Skin of body (tissue), 2 donors: ENCODE results near the gene RNLS. TPM values are rescaled to one million over a fixed set of nuclear protein-coding genes. Genes with fewer than 3 reads are reported as not detected.

Source experiments
- DNase-seq: peaks from one replicate; lab custom pipeline; 2025; lab: John Stamatoyannopoulos, UW
- total RNA-seq: library from RNA; depleted of rRNA; stranded (reverse); fragments of >200 nt; gene quantifications from one replicate; pipeline ENCODE4 v1.2.3, GENCODE V29; 2014

The RNLS gene
- total RNA-seq, 1 donor from 2014 or later, result 6.5 TPM

GRCh38 chr10:88477343-88478085 is 105.6 kb downstream of the RNLS start:
- DNase-seq, result no peak

- no peak for DNase-seq
Measured at GRCh38 chr10:88474884-88475844, 108.0 kb downstream of the RNLS start.

- DNase-seq, result no peak
Measured at GRCh38 chr10:88473989-88474883, 108.9 kb downstream of the RNLS start.

DNA sequence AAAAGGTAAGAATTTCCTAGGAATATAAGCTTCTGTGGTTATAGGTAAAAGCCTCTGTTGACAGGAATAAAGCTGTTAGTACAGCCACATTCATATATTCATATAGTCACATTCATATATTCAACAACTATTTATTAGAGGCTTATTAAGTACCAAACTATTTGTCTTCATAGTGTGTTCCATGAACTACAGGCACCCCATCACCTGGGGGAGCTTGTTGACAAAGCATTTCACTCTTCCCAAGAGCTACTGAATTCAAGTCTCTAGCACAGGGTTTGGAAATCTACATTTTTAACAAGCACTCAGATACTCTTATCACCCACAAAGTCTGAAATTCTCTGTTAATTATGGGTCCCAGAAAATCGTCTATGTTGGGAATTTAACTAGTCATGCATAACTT is 110.6 kb downstream of the RNLS start:
- no peak for DNase-seq

DNA sequence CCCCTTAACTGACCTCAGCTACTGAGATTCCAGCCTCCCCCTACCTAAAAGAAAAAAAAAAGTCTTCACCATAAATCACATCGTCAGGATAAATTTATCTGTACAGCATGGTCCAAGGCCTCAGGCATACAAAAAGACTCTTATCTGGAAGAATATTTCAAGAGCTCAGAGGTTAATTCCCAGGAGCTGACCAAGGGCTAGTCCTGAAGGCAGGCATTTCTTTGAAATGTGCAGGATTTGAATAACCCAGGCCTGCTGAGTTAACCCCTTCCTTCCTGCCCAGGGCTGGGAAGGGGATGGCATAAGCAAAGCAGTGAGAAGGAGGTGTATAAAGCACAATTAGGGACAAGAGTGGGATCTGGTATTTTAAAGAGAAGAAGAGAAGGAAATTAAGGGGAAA is 111.2 kb downstream of the RNLS start:
- DNase-seq, result no peak

DNA sequence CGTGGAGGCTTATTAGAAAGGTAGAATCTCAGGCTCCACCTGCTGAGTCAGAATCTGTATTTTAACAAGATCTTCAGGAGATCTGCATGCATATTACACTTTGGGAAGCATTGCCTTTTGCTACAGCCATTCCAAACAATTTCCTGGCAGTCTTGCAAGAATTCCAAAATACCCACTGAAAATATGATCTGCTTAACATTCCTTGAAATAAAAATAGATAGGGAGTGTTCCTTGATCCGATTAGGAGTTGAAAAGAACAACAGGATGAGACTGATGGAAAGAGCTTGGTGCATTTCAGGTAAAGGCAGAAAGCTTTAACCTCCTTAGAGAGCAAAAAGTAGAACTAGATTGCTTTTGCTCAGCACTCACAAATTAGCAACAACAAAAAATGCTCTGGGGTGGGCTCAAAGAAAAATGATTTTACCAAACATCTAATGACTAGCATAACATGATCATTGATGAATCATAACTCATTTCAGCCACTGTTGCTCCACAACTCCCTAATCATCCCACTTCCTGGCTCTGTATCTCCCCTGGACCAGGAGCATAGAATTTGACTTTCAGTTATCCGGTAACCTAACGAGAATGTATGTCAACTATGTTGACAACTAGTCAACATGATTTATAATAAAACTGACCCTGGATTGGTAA is 115.2 kb downstream of the RNLS start:
- DNase-seq, result no peak

- no peak for DNase-seq
Measured at GRCh38 chr10:88466786-88467185, 116.3 kb downstream of the RNLS start.

GRCh38 chr10:88465765-88466164 is 117.4 kb downstream of the RNLS start:
- no peak for DNase-seq

- DNase-seq, result no peak
Measured at GRCh38 chr10:88463811-88464210, 119.3 kb downstream of the RNLS start.

- no peak for DNase-seq
Measured at GRCh38 chr10:88461426-88461825, 121.7 kb downstream of the RNLS start.

DNA sequence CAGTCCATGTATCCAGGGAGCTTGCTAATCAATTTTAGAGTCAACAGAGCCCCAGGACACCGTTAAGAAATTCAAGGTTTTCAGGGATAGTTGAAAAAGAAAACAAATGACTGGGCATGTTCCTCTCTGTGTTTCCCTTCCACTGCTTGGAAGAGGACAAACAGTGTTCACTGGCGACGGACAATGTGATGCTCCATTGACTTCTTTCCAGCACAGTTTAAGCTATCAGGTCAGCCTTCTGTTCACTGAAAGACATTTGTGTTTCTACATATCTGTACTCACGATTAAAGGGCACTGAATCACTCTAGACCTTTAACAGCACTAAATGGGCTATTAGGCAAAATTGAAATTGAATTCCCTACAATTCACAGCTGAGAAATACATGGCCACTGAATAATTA is 123.6 kb downstream of the RNLS start:
- no peak for DNase-seq

GRCh38 chr10:88458209-88458608 is 124.9 kb downstream of the RNLS start:
- DNase-seq, result no peak

DNA sequence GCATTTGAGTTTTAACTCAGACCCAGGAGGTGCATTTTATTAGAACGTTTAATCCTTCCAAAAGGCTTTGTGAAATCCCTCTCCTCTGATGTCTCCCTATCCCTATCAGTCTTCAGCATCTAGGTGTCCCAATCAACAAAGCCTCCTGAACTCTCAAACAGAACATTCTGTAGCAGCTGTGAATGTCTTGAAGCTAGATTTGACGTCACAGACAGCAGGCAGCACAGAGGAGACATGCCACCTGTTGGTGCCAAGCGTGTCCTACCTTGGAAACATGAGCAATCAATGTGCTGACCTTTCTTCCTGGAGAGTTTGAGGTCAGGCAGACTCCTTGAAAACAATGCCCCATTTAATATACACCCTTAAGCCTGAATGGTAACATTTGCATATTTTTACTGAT is 125.5 kb downstream of the RNLS start:
- DNase-seq, result no peak

- no peak for DNase-seq
Measured at GRCh38 chr10:88456730-88457129, 126.4 kb downstream of the RNLS start.

GRCh38 chr10:88455831-88456230 is 127.3 kb downstream of the RNLS start:
- DNase-seq, result no peak

- no peak for DNase-seq
Measured at GRCh38 chr10:88450201-88450600, 132.9 kb downstream of the RNLS start.

- no peak for DNase-seq
Measured at GRCh38 chr10:88442716-88443115, 140.4 kb downstream of the RNLS start.

GRCh38 chr10:88440541-88440940 is 142.6 kb downstream of the RNLS start:
- DNase-seq, result no peak

- DNase-seq, result no peak
Measured at GRCh38 chr10:88439932-88440331, 143.2 kb downstream of the RNLS start.

- no peak for DNase-seq
Measured at GRCh38 chr10:88437411-88437810, 145.7 kb downstream of the RNLS start.

DNA sequence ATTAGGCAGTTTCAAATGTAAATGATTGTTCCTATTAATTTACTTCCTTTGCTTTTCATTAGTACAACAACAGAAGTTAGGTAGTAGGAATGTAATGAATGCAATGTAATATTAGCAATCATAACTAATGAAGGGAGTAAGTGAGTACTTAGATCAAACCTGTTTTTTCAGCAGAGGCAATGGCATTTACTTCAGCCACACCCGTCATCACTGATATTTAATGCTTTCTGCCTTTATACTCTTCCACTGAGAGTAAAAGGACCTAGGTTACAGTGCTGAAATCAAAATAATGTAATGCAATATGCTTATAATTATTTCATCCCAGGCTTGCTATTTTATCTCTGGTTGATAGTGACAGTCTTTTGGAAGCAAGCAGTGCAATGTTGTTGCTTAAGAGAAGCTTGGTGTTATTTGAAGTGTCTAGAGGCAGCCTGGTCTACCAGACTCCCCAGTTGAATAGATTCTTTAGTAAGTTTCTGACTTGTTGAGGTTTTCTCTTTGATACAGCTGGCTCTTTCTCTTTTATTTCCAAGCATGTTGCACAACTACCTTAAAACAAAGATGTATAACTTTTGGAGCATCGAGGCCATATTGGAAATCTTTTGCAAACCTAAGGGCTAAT is 149.4 kb downstream of the RNLS start:
- no peak for DNase-seq
